GM18511 (cell line): ENCODE data around the gene UQCRC1.
"Not testable (repeated sequence)": the region's sequence is repeated elsewhere in the genome, so short reads cannot be mapped to it uniquely, and the experiment has no call there.

Experiments used
- ATAC-seq: cut with Tn5 transposase; IDR thresholded peaks from one replicate; pipeline ENCODE4 v1.9.1; 2021; ENCODE audit warnings: mild to moderate bottlenecking, moderate library complexity; ENCODE audit not compliant: unreplicated experiment

The UQCRC1 gene

GRCh38 chr3:48556796-48557626 lies 52.4 kb downstream of the UQCRC1 start, which contains the start of gene PFKFB4:
Gene PFKFB4, minus strand, starts transcription at chr3:48556803. Its CDS starts 26 bp downstream, at chr3:48556777.
- peak; percentile 89 for ATAC-seq

DNA sequence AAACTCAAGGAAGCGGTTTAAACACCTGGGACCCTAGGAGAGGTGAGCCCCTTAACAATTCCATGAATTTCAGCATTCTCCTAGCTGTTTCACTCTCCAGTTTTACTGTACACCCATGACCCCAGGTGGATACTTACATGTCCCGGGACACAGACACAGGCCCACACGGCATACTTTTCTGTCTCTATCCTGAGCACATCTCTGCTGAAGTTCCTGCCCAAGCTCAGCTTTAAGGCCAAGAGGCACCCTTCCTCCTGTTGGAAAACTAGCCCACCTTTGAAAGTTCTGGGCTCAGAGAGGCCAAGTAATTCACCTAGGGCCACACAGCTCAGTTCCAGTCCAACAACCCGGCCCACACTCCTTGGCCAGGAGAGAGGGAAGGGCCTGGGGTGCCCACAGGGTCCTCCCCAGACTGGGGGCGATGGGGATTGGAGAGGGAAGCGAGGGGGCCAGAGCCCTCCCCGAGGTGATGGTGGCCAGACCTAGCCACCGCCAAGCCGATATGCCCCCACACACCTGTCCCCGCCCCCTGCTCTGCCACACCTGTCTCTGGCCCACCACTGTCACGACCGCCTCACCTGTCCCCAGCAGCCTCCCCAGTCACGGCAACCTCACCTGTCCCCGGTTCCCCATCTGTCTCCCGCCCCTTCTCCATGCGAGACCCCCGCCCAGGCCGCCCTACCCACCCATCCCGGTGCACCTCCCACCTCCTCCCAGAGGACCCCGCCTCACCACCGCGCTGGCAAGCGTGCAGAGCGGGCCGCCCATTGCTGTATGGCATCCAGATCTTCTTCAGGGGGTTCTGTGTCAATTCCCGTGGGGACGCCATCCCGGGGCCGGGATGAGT lies 53.3 kb downstream of the UQCRC1 start:
- ATAC-seq: no peak

GRCh38 chr3:48555231-48555948 lies 54.1 kb downstream of the UQCRC1 start:
- no peak for ATAC-seq

GRCh38 chr3:48553886-48554845 lies 55.3 kb downstream of the UQCRC1 start:
- no peak for ATAC-seq

GRCh38 chr3:48553361-48553760 lies 56.1 kb downstream of the UQCRC1 start:
- no peak for ATAC-seq

DNA sequence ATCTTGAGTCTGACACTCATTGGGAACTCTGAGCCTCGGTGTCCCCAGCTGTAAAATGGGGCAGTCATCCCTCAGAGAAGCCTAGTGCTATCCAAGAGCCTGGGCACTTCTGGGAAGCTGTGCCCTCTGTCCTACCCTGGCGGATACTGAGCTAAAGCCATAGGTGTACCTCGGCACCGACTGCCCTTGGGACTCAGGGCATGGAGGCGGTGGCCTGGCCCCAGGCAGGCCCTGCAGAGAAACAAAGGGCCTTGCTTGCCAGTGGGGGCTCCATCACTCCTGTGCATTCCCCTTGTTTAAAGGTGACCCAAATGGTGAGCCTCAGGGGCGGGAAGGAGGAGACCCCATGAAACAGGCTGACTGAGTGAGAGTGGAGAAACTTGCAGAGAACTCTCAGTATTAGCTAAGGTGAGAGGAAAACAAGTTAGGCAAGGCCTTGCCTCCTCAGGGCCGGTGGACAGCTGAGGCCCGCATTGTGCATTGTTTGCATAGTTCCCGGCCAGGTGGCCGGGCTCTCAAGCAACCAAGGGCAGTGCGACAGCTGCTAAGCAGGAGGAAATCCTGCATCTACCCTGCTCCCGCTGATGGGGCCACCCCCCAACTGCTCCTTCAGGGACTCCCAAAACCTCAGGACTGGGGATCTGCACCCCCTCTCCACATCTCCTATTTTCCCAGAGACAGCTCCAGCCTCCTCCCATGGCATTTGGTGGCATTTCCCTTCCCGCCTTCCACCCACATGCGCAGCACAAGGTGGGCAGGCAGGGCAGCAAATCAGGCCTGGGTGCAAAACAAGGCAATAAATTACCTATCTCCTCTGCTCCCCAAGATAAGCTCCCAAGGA lies 57.1 kb downstream of the UQCRC1 start:
- ATAC-seq: no peak

GRCh38 chr3:48551651-48552050 lies 57.8 kb downstream of the UQCRC1 start:
- ATAC-seq: not testable (repeated sequence)
